Memory B cell (primary cell): Measurements from ENCODE around the gene SGMS1.
"Not testable (repeated sequence)": the region's sequence is repeated elsewhere in the genome, so short reads cannot be mapped to it uniquely, and the experiment has no call there.

Source experiments
- ATAC-seq: fragments of 150-1000 bp; cut with Tn5 transposase; 2 replicates; pipeline ENCODE4 v1.10.0; 2021; ENCODE audit warnings: low read depth, mild to moderate bottlenecking, moderate library complexity
- DNase-seq, 2 donors: peaks; one replicate each; pipeline ENCODE4 v3.0.0; 2022; ENCODE audit warnings: low spot score in 2 of 2
- H3K27ac Mint-ChIP-seq: one replicate; pipeline ENCODE4 v1.8.0; 2022; ENCODE audit warnings: mild to moderate bottlenecking, moderate library complexity, mixed read lengths
- H3K27me3 Mint-ChIP-seq: one replicate; pipeline ENCODE4 v1.8.0; 2022; ENCODE audit warnings: mixed read lengths
- H3K36me3 Mint-ChIP-seq: one replicate; pipeline ENCODE4 v1.8.0; 2022; ENCODE audit warnings: mild to moderate bottlenecking, mixed read lengths
- H3K4me1 Mint-ChIP-seq: one replicate; pipeline ENCODE4 v1.8.0; 2022; ENCODE audit warnings: mixed read lengths
- H3K4me3 Mint-ChIP-seq: one replicate; pipeline ENCODE4 v1.8.0; 2022; ENCODE audit warnings: mild to moderate bottlenecking, moderate library complexity, mixed read lengths
- H3K9me3 Mint-ChIP-seq: one replicate; pipeline ENCODE4 v1.8.0; 2022; ENCODE audit warnings: mixed read lengths

Gene SGMS1

DNA sequence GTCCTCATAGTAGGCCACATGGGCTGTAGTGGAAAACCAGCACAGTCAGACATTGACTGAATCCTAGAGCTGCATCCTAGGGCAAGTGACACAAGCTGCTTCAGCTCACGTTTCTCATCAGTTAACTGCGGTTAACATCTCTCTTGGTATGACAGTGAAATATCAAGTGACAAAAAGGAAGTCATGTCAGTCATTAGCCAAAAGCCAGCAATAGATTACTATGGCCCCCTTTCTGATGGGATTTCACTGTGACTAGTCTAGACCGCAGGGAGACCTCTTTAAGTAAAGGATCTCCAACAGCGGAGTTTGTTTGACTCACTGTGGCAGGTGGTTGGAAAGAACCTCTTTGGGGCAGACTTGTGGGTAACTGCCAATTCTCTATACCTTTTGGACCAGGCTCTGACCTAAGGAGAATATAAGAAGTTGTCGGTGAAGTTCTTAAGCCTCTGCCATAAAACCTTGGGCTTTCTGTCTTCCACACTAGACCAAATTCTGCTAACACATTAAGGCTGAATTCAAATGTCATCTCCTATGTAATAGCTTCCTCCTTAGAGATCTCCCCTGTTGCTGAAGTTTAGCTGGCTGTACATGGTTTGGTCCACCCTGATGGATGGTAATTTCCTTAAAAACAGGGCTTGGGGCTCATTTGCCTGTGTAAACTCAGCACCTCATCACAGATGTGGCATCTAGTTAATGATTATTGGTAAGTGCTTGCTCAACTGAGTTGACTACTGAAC is 115.3 kb downstream of the SGMS1 start:
- peaks cover 42% of the 10 kb centered on the region for H3K4me1 Mint-ChIP-seq
- H3K9me3 Mint-ChIP-seq, result no peaks in the 10 kb centered on the region
- DNase-seq (no peak), ATAC-seq (peak; percentile 49)
- peaks cover 11% of the 10 kb centered on the region for H3K36me3 Mint-ChIP-seq
- H3K4me3 Mint-ChIP-seq, result no peak overlapping the region
- H3K27ac Mint-ChIP-seq, result no peak overlapping the region
- H3K27me3 Mint-ChIP-seq, result no peaks in the 10 kb centered on the region

DNA sequence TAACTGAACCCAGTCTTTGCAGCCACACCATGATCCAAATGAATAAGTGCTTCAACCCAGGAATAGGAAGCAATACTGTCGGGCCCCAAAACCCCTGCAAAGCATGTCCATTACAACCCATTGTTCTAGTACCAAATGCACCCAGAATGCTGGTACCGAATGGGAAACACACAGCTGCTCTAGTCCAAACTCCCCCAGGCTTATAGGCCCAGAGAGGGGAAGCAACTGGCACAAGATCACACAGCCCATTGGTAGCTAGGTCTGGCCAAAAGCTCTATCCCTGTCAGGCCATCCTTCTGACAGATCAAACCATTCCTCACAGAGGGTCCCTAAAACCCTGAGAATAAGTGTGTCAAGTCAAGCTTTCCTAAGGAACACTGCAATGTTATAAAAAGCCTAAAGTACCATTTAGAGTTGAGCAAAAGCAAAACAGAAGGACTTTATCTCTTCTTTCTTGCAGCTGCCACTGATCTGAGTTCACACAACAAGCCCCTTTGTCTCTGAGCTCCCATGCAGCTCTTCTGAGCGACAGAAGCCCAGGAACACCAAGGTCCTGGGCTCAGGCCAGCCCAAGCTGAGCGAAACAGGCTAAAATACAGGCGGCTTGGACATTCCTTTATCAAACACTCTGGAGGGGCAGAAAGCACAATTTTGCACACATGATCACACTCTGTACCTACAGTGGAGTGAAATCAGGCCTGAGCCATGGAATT is 116.7 kb downstream of the SGMS1 start:
- no peaks in the 10 kb centered on the region for H3K9me3 Mint-ChIP-seq
- no peak overlapping the region for H3K27ac Mint-ChIP-seq
- H3K4me3 Mint-ChIP-seq, result no peak overlapping the region
- no peaks in the 10 kb centered on the region for H3K27me3 Mint-ChIP-seq
- H3K36me3 Mint-ChIP-seq, result peaks cover 11% of the 10 kb centered on the region
- ATAC-seq (no peak), DNase-seq (no peak)
- peaks cover 37% of the 10 kb centered on the region for H3K4me1 Mint-ChIP-seq

DNA sequence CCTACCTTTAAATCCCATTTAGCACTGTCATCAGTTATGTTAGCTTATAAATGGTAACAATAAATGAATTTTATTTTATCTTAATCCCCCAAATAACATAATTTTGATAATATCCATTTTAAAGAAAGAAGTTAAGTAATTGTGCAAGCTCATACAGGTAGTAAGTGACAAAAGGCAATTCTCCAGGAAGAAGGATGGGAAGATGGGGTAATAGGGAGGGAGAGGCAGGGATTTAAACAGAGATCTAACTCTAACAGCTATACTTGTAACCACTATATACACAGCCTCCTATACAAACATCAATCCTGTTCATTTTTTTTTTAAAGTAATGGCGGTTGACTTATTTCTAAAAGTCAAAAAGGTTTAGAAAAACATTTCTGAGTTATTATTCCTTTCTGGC is 119.4 kb downstream of the SGMS1 start:
- no peak overlapping the region for H3K27ac Mint-ChIP-seq
- H3K36me3 Mint-ChIP-seq, result peaks cover 6% of the 10 kb centered on the region
- no peak overlapping the region for H3K4me3 Mint-ChIP-seq
- DNase-seq (no peak), ATAC-seq (no peak)
- no peaks in the 10 kb centered on the region for H3K9me3 Mint-ChIP-seq
- no peaks in the 10 kb centered on the region for H3K27me3 Mint-ChIP-seq
- H3K4me1 Mint-ChIP-seq, result peaks cover 22% of the 10 kb centered on the region

DNA sequence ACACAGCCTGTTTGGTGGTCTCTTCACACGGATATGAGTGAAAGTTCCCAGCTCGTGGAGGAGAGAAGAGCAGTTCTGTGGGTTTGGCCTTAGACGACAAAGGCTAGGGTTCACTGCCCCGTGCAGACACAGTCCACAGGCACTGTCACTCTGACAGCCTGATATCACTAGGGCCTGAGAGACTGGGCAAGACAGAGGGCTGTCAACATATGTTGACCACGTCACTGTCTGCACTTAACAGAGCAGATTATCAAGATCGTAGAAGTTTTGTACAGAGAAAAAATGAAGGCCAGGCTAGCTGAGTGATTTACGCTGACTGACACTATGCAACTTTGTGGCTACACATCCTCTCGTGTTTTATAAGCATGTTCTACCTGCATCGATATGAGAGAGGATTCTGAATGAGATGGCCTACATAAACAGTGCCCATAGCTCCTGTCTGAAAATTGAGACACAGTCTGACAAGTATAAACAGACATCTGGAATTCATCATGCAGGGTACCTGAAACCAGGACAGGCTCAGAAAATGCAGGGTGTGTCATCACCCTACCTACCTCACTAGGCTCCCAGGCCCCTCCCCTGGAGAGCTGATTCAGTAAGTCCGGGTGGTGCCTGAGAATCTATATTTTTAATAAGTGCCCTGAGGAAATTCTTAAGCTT is 120.0 kb downstream of the SGMS1 start:
- peaks cover 6% of the 10 kb centered on the region for H3K36me3 Mint-ChIP-seq
- H3K4me1 Mint-ChIP-seq, result peaks cover 21% of the 10 kb centered on the region
- H3K4me3 Mint-ChIP-seq, result no peak overlapping the region
- DNase-seq (no peak), ATAC-seq (no peak)
- no peaks in the 10 kb centered on the region for H3K27me3 Mint-ChIP-seq
- peak overlapping the region; percentile 29 for H3K27ac Mint-ChIP-seq
- H3K9me3 Mint-ChIP-seq, result no peaks in the 10 kb centered on the region

DNA sequence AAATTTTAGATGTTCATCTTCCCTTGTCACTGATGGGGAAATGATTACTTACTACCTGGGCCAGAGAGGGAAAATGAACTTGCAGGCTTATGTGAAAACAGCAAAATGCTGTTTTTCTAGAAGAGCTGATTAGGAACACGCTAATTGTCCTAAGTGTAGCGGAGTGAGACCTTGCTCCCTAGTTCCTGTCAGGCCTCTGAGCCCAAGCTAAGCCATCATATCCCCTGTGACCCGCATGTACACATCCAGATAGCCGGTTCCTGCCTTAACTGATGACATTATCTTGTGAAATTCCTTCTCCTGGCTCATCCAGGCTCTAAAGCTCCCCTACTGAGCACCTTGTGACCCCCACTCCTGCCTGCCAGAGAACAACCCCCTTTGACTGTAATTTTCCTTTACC is 120.6 kb downstream of the SGMS1 start:
- not testable (repeated sequence) for H3K9me3 Mint-ChIP-seq, DNase-seq, H3K27me3 Mint-ChIP-seq, H3K4me3 Mint-ChIP-seq, H3K36me3 Mint-ChIP-seq, ATAC-seq
- peaks cover 17% of the 10 kb centered on the region for H3K4me1 Mint-ChIP-seq
- peak overlapping the region; percentile 29 for H3K27ac Mint-ChIP-seq

DNA sequence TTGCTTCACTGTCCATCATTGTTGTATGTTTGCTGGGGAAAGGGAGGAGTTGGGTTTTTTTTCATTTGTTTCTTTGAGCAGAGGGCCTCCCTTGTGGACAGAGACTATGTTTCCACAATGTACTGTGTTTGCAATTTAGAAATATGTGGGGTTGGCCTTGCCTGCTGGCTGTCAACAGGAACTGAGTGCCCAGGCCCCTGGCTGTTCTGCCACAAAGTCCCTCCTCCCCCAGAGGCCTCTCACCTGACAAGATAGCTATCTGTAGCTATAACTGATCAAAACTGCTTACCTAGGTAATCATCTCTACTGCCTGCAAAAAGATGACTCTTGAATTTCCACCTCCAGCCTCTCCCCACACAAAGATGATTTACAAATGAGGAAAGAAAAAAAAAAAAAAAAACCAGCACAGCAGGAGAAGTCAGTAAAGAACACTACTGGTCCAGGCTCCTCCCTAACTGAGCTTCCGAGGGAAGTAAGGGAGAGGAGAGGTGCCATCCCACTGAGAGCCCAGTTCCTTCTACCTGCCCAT is 121.8 kb downstream of the SGMS1 start:
- ATAC-seq, result no peak
- H3K27ac Mint-ChIP-seq, result no peak overlapping the region

DNA sequence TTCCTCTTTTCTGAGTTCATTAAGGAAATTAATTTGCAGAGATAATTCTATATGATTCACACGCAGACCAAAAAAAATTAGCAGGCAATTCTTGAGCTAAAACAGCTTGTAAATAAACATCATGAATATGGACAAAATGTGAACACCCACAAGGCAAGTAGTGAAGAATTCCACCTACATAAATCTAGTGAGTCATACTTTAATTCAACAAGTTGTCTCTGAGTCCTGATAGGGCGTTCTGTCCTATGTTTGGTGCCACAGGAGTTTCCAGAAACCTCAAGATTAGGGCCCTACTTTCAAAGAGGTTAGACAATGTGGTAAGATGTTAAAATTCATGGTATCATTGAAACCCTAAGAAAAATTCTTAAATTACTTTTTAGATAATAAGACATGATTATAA is 122.3 kb downstream of the SGMS1 start:
- Mint-ChIP-seq H3K4me1 (peaks cover 26% of the 10 kb centered on the region), H3K36me3 (peaks cover 9% of the 10 kb centered on the region), H3K9me3 (no peaks in the 10 kb centered on the region), H3K27me3 (no peaks in the 10 kb centered on the region), H3K4me3 (no peak overlapping the region), H3K27ac (no peak overlapping the region)
- ATAC-seq (no peak), DNase-seq (no peak)

More for the DNA sequence above, 121.8 kb downstream of the SGMS1 start:
- H3K27me3 Mint-ChIP-seq, result no peaks in the 10 kb centered on the region
- no peak for DNase-seq
- H3K9me3 Mint-ChIP-seq, result no peaks in the 10 kb centered on the region
- H3K36me3 Mint-ChIP-seq, result peaks cover 8% of the 10 kb centered on the region
- H3K4me1 Mint-ChIP-seq, result peaks cover 23% of the 10 kb centered on the region
- H3K4me3 Mint-ChIP-seq, result no peak overlapping the region

DNA sequence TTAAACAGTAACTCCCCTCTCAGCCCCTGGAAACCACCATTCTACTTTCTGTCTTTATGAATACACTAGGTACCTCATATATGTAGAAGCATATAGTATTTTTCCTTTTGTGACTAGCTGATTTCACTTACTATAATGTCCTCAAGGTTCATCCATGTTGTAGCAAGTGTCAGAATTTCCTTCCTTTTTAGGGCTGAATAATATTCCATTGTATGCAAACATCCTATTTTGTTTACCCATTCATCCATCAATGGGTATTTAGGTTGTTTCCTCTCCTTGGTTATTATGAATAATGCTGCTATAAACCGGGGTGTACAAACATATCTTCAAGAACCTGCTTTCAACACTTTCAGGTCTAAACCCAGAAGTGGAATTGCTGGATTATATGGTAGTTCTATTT is 125.3 kb downstream of the SGMS1 start:
- Mint-ChIP-seq H3K9me3 (no peaks in the 10 kb centered on the region), H3K36me3 (peaks cover 13% of the 10 kb centered on the region), H3K27ac (no peak overlapping the region), H3K4me1 (peaks cover 24% of the 10 kb centered on the region), H3K27me3 (no peaks in the 10 kb centered on the region), H3K4me3 (no peak overlapping the region)
- ATAC-seq, result no peak
- no peak for DNase-seq

DNA sequence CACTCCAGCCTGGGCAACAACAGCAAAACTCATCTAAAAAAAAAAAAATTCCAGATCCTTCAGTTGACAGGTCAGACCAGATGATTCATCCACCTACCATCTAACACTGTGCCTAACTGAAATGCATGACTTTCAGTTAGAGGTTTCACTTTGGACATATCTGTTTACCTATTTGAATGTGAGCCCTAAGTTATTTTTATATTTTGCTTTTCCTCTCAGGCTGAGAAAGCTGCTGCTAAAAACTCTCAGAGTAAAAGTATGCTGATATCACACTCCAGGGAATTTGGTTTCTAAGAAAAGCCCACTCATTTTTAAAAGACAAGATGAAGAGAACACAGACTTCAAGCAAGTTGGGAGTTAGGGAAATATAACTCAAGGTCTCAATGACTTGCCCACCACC is 126.0 kb downstream of the SGMS1 start:
- no peak overlapping the region for H3K27ac Mint-ChIP-seq
- no peak overlapping the region for H3K4me3 Mint-ChIP-seq
- ATAC-seq (no peak), DNase-seq (no peak)
- peaks cover 14% of the 10 kb centered on the region for H3K36me3 Mint-ChIP-seq
- H3K9me3 Mint-ChIP-seq, result no peaks in the 10 kb centered on the region
- H3K4me1 Mint-ChIP-seq, result peaks cover 19% of the 10 kb centered on the region
- no peaks in the 10 kb centered on the region for H3K27me3 Mint-ChIP-seq

DNA sequence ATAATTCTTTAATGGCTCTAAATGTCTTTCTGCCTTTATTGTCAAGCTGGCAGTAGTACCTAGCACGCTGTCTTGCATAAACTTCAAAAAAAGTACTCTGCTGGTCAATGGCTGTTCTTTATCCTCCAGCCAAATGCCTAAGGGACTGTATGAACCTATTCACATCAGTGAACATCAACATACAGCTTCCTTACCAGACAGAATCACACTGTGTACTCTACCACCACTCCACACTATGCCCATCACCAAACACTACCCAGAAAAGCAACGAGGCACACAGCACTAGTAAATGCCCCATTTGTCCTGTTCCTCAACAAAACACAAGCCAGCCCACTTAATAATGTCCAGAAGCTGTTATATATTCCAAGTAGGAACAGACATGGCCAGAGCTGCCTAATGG is 127.5 kb downstream of the SGMS1 start:
- Mint-ChIP-seq H3K27ac (peak overlapping the region; percentile 21), H3K36me3 (peaks cover 16% of the 10 kb centered on the region), H3K4me3 (no peak overlapping the region), H3K27me3 (no peaks in the 10 kb centered on the region), H3K9me3 (no peaks in the 10 kb centered on the region), H3K4me1 (peaks cover 24% of the 10 kb centered on the region)
- DNase-seq (no peak), ATAC-seq (no peak)

DNA sequence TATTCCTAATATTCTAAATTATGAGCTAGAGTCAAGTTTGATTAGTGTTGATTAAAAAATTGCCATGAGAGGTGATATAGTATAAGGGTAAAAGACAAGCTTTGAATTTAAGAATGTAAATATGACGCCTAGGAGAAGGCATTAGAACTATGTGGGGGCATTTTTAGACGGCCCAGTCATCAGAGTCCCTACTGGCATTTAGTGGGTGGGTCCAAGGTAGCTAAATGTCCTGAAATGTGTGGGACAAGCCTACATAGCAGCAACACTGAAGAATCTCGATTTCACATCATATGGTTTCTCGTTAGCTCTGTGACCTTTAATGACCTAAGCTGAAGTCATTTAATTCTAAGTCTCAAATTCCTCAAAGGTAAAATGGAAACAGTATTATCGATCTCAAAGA is 133.5 kb downstream of the SGMS1 start:
- Mint-ChIP-seq H3K4me3 (no peak overlapping the region), H3K9me3 (no peaks in the 10 kb centered on the region), H3K27me3 (no peaks in the 10 kb centered on the region), H3K27ac (no peak overlapping the region), H3K4me1 (peaks cover 20% of the 10 kb centered on the region), H3K36me3 (peaks cover 17% of the 10 kb centered on the region)
- DNase-seq (no peak), ATAC-seq (no peak)

DNA sequence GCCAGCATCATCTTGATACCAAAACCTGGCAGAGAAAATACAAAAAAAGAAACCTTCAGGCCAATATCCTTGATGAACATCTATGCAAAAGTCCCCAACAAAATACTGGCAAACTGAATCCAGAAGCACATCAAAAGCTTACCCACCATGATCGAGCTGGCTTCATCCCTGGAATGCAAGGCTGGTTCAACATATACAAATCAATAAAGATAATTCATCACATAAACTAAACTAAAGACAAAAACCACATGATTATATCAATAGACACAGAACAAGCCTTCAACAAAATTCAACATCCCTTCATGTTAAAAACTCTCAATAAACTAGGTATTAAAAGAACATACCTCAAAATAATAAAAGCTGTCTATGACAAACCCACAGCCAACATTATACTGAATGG is 139.2 kb downstream of the SGMS1 start:
- not testable (repeated sequence) for DNase-seq, H3K9me3 Mint-ChIP-seq, H3K27ac Mint-ChIP-seq, H3K27me3 Mint-ChIP-seq, ATAC-seq, H3K4me3 Mint-ChIP-seq
- H3K36me3 Mint-ChIP-seq, result peaks cover 36% of the 10 kb centered on the region
- H3K4me1 Mint-ChIP-seq, result peaks cover 26% of the 10 kb centered on the region

DNA sequence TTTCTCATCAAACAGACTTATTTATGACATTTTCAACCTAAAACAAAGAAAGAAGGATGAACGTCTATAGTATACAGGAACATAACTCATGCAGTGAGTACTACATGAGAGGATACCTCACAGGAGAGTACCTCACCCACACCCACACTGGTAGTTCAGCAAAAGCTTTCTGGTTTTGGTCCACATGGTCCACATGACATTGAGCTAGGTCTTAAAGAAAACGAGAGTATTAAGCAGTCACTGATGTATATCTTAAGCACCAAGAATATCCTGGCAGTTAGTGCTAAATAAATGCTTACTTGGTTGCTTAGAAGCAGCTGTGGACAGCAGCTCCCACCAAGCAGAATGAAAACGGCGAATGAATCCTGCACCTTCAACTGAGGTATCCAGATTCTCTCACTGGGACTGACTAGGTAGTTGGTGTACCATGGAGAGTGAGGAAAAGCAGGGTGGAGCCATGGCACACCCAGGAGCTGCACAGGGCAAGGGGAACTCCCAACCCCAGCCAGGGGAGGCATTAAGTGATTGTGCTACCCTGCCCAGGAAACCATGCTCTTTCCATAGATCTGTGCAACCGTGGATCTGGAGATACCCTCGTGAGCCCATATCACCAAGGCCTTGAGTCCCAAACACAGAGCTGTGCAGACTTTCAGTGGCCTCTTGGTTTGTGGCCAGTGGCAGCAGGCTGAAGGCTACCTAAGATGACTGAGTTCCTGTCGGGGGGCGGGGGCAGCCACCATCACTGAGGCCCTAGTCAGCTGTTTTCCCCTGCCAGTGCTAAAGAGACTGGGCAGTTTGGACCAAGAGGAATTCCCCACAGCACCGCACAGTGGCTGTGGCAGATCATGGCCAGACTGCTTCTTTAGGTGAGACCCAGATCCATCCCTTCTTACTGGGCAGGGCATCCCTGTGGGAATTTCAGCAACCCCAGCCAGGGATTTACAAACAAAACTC is 143.4 kb downstream of the SGMS1 start:
- DNase-seq (no peak), ATAC-seq (no peak)
- no peak overlapping the region for H3K27ac Mint-ChIP-seq
- peaks cover 7% of the 10 kb centered on the region for H3K9me3 Mint-ChIP-seq
- peaks cover 16% of the 10 kb centered on the region for H3K4me1 Mint-ChIP-seq
- H3K36me3 Mint-ChIP-seq, result peaks cover 56% of the 10 kb centered on the region
- no peaks in the 10 kb centered on the region for H3K27me3 Mint-ChIP-seq
- H3K4me3 Mint-ChIP-seq, result no peak overlapping the region
